Occipital lobe (tissue), 2 donors: Measurements from ENCODE around the gene LHPP. TPM values are rescaled to one million over a fixed set of nuclear protein-coding genes. Genes with fewer than 3 reads are reported as not detected.

ENCODE experiments used
- DNase-seq: peaks from one replicate; lab custom pipeline; 2025; lab: John Stamatoyannopoulos, UW
- total RNA-seq: library from RNA; depleted of rRNA; stranded (reverse); fragments of >200 nt; gene quantifications from one replicate; pipeline ENCODE4 v1.2.3, GENCODE V29; 2014

LHPP gene
- total RNA-seq, 1 donor from 2014 or later, result 9.7 TPM

DNA sequence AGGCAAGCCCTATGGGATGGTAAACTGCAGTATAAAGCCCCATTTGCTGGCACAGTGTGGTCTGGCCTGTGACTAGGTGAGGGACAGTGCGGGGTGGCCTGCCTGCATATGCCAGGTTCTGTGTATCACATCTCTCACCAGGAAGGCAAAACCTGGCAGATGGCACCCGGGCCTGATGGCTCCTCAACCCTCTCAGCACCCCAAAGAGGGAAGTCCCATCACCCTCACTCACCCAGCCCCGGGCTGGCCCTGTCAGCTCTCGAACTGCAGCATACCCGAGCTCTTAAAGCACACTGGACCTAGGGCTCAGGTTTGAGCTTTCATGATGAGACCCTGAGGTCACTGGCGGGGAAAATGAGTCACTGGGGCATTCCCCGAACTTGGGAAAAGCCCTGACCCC, 130.5 kb downstream of the LHPP start:
- DNase-seq, result no peak

DNA sequence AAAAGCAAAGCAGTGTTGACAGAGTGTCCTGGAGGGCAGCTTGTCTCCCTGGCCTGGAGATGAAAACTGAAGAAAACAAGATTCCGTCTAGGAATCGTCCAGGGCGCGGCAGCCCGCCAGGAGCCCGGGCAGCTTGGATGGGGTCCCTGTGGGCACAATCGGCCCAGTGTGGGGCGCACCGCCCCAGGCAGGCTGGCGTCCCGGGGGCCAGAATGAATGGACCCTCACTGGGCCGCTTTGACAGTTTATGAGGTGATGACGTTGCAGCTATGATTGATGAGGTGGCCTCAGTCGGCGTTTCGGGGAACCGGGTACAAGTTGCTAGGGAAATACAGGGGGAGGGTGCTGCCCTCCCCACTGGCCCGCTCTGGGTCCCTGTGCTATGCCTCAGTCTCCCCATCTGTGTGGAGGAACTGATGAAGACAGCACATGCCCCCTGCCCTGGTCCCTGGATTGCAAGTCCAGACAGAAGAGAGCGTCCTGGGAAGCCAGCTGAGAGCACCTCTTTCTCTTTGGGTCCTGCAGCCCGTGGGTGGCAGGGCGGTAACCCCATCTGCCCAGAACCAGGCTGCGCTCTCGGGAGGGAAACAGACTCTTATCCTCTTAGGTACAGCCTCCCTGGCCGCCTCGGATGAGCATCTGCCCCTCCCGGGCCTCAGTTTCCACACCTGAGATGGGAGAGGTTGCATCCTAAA, 131.3 kb downstream of the LHPP start:
- no peak for DNase-seq

DNA sequence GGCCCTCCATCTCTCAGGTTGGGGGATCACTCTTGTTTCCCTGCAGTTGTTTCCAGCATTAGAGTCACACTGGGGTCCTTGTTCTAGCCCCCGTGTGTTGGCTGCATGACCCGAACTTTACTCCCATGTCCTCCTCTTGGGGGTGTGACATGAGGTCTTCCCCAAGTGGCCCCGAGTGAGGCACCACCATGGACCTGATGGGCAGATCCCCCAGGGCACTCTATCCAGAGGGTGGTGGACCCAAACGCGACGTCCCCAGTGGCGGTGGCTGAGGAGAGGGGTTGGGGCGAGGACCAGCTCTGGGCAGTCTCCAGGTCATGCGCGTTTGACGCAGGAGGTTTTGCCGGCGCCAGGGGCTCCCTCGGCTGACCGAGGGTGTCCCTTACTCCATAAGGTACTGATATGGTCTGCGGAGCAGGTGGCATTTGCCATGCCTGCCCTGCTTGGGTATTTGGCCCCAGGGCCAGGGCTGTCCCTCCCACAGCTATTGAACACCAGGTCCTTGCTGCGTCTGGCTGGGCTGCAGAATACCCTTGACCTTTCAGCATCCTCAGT, 131.9 kb downstream of the LHPP start:
- DNase-seq, result no peak

DNA sequence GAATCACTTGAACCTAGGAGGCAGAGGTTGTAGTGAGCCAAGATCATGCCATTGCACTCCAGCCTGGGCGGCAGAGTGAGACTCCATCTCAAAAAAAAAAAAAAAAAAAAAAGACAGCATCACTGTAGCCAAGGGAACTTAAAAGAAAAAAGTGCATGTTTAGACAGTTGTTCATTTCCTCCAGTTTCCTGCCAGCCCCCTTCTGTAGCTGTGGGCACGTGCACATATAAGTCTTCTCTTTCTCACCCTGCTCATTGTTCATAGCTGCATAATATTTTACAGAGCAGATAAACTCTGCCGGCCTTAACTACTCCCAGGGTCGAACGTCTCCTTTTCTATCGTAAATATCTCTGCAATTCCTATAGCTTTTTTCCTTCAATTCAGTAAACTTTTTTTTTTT, 132.6 kb downstream of the LHPP start:
- no peak for DNase-seq

DNA sequence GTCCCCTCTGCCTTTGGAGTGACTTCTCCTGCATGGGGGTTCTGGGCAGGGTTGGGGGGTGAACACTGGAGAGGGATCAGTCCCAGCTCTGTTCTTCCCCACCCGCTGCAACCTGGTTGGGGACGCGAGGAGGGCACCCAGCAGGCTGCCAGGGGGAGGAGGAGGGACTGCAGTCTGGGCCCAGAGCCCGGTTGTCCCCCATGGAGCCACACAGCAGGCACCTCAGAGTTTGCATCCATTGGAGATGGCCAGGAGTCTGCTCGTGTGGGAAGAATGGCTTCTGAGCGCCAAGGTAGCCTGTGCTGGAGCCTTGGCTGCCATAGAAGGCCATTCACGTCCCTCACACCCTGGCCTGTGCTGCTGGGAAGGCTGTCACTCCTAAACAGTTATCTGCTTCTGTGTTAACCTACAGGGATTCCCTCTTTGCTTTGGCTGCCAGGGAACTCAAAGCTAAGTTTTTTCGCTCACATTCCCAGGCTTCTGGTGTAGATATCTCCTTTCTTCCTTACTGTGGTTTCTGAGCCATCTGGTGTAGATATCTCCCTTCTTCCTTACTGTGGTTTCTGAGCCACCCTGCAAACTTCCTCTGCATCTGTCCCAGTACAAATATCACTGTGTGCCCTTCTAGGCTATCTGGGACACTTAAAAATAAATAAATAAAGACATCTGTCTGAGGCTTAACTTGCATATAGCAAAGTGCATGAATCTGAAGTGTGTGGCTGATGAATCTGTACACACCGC, 133.7 kb downstream of the LHPP start:
- DNase-seq, result no peak

DNA sequence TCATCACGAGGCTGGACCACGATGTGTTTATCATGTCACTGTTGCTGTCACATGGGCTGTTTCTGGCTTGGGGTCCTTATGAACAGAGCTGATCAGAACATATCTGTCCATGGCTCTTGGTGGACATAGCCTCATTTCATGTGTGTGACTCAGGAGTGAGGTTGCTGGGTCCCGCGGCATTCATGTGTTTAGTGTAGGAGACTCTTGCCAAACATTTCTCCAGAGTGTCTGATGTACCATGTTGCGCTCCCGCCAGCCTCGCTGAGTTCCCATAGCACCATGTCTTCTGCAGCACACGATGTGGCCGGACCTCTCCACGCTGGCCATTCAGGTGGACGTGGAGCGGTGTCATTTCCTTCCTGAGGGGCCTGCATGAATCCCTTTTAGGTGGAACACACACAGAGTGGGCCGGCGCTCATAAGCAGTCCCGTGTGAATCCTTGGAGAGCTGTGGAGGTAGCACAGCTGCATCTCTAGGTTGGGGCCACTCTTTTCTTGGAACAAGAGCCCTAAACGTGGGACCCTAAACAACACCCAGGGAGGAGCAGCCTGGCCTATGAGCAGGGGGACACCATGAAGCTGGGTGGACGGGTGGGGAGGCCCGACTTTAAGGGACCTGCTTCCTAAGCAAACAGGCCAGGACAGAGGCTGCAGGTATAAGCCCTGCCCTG, 134.6 kb downstream of the LHPP start:
- DNase-seq, result no peak

DNA sequence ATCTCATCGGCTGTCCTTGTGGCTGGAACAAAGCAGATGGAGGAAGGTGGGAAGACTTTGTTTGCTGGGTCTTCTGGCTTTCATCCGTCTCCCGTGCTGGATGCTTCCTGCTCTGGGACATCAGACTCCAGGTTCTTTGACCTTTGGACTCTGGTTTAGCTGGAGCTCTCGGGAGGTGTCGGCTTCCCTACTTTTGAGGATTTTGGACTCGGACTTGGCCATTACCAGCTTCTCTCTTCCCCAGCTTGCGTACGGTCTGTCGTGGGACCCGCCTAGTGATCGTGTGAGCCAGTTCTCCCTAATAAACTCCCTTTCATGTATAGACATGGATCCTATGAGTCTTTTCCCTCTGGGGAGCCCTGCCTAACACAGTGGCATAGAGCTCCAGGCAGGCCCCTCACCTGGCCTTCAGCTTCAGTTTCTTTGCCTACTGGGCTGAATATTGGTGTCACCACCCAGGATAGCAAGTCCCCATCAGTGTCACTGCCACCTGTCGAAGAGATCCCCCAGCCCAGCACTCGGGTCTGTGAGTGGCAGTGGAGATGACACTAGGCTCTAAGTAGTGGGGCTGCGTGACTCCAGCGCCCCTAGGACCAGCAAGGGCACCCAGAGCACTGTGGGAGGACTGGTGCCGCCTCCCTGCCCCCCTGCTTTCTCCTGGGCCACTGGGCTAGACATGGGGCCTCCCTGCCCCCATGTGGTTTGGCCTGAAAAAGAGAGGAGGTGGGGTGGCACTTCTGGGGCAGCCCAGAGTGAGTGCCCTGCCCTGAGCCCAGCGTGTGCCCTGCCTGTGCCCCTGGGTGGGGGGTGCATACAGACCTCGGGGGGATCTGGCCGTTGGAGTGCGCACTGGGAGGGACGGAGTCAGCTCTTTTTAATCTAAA, 135.6 kb downstream of the LHPP start:
- no peak for DNase-seq

DNA sequence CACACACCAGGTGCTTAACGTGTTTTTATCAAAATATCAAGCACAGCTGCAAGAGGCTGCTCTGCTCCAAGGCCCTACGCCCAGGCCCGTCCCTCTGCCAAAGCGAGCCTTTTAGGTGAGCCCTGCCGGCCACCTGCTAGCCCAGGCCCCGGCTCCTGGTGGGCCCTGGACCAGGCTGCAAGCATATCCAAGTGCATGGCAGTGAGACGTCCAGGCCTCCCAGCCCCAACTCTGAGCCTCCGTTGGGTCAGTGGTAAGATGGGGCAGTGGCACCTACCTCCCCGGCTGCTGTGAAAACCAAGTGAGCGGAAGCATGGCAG, 136.2 kb downstream of the LHPP start:
- DNase-seq, result no peak

DNA sequence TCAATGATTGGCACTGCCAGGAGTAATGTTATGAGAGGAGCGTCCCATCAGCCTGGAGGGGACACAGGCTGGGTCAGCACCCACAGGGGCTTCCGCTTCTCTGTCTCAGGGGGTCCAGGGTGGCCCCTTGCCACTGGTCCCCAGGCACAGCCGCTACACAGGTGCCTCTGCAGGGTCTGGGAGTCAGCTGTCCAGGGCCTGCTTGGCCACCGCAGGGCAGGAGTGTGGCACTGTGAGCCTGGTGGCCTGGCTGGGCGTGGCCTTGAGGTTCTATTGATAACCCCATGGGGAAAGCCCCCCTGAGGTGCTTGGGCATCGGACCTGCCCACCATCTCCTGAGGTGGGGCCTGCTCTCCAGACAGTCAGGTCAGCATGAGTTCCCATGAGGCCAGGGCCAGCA, 136.6 kb downstream of the LHPP start:
- DNase-seq, result no peak

DNA sequence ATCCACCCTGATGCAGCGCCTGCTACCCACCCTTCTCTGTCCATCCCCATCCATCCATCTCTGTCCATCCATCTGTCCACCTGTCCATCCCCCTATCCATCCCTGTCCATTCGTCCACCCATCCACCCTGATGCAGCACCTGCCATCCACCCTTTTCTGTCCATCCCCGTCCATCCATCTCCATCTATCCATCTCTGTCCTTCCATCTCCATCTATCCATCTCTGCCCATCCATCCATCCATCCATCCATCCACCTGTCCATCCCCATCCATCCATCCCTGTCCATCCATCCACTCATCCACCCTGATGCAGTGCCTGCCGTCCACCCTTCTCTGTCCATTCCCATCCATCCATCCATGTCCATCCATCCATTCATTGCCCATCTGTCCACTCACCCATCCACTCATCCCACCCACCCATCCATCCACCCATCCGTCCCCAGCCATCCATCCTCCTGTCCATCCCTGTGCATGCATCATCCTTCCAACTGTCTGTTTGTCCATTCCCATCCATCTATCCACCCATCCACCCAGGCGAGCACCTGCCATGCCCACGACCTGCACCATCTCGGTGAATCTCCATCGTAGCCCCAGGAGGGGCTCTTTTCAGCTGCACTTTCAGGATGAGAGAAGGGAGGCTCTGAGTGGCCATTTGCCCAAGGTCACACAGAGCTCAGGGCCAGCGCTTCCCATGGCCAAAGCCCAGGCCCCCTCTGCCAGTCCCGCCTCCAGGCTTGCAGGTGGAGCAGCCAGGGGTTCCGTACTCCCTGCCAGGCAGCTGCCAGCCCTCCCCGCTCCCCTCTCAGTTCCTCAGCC, 137.4 kb downstream of the LHPP start:
- DNase-seq, result no peak

DNA sequence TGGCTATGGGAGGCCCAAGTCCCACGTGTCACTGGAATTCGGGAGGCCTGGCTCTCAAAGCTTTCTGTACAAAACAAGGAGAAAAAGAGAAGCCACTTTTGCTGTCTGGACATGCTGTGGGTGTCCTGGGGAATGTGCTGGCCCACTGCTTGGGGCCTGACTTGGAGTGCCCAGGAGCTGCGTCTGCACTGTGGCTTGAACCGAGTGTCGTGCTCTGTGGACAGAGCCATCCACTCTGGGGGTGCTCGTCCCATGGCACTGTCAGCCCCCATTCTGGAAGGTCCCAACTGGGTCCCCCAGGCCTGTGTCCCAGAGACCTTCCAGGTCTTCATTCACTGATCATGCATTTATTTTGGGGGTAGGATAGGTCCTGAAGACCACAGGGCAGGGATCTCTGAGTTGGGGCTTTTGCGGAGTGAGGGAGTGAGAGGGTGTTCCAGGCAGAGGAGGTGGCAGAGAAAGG, 138.0 kb downstream of the LHPP start:
- no peak for DNase-seq

DNA sequence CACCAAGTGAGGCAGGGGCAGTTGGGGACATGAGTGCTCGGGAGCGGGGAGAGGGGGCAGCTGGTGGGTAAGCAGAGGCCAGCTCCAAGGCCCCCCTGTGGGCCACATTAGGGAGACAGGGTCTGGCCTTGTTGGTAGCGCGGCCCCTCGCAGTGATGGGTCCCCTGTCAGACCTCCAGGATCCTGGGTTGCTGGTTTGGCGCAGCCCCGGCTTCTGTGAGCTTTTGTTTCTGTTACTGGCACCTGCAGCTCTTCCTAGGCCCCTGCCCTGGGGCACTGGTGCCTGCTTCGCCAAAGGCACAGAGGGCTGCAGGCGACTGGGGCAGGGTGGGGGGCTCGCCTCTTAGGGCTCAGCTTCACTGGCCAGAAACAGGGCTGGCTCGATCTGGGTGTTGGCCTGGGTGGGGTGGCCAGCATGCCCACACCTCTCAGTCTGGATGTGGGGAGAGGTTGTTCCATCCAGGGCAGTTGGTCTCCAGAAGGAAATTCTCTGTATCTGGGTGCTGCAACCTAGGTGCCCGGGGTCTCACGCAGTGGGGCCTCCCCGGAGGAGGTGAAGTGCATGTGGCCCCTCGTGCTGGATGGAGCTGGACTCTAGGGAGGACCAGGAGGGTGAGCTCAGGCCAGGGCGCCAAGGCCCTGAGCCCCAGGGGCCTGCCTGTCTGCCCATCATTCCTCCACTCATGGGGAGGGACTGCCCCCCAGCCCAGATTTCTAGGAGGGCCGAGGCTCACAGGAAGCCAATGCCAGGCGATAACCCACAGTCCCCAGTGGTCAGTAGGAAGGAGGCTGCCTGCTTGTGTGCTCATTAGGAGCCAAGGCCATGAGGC, 138.6 kb downstream of the LHPP start:
- DNase-seq, result no peak

DNA sequence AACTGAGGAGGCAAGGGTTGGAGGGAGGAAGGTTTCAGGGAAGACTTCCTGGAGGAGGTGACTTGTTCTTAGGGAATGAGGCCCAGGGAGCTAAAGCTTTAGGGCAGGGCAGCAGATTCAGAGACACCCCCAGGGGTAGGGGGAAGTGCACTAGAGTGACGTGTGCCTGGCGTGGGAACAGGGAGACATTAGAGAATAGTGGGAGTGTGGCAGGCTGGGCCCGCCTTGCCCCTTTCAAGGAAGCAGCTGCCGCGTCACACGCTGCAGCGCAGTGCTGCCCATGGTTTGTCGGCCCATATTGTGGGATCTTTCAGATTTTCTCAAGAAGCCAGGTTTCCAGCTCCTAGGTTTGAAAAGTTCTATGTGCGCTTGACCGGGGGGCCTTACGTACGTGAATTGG, 139.4 kb downstream of the LHPP start:
- DNase-seq, result no peak

DNA sequence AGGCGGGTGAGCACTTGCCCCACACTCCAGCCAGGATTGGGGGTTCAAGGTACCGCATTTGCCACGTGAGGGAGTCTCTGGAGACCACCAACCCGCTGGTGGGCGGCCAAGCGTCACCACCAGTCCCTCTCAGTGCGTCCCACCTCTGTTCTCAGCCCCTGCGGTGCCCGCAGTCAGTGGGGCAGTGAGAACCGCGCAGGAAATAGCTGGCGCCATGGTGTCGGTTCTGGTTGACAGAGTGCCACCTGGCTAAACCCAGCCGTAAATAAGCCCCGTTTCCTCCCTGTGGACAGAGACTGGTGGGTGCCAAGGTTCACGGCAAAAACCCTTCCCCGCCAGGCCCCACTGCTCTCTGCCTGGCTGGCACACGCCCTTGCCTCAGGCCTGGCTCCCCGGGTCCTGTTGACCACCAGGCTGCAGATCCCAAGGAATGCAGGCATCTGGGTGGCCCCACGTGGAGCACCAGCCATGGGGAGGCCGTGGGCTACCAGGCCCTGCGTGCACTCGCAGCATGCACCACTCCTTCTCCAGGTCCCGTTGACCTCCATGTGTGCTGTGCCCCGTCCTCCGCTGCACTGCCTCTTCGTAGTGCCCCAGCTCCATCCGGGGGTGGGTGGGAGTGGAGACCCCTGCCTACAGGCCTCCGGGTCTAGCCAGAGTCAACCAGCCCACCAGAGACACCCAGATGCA, 140.0 kb downstream of the LHPP start:
- DNase-seq, result no peak

DNA sequence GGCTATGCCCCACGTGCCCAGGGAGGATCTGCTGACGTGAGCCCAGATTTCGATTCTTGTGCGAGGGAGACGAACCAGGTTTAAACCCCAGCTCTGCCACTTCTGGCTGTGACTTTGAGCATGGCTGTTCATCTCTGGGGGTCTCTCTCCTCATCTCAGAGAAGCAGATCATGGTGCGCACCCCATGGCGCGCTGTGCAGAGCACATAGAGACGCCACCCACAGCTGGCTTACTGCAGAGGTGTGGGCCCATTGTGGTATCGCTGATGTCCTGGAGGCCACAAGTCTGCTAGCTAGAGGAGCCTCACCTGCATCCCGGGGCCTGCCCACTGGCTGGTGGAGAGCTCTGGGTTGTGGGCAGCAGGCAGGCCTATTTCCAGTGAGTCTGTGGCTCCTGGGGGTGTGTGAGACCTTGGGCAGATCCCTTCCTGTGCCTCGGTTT, 140.5 kb downstream of the LHPP start:
- no peak for DNase-seq

DNA sequence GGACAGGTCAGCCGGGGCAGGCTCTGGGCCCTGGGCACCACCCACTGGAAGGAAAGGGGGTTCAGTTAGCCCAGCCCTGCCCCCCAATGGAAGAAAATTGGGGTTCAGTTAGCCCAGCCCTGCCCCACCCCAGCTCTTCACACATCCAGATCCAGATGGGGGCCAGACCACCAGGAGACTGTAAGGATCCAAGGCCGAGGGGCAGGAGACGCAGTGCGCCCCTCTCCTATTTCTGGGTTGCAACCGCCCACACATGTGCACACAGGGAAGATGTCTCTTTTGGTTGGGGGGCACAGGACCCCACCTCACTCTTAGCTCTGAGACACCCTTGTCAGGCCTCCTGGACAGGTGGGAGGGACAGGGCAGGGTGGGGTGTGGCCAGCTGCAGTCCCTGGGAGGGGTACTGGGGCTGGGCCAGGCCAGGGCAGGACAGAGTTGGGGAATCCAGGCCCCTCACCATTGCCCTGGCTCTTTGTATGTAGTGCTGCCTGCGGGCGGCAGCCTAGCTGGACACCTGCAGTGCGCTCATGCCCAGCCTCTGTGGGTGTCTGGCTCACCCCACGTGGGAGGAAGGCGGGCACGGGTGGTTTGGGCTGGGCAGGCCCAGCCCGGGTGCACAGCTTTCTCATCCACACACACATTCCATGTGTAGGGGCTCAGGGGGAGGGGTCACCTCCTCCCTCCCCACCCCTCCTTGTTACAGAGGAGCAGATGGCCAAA, 141.2 kb downstream of the LHPP start:
- no peak for DNase-seq

DNA sequence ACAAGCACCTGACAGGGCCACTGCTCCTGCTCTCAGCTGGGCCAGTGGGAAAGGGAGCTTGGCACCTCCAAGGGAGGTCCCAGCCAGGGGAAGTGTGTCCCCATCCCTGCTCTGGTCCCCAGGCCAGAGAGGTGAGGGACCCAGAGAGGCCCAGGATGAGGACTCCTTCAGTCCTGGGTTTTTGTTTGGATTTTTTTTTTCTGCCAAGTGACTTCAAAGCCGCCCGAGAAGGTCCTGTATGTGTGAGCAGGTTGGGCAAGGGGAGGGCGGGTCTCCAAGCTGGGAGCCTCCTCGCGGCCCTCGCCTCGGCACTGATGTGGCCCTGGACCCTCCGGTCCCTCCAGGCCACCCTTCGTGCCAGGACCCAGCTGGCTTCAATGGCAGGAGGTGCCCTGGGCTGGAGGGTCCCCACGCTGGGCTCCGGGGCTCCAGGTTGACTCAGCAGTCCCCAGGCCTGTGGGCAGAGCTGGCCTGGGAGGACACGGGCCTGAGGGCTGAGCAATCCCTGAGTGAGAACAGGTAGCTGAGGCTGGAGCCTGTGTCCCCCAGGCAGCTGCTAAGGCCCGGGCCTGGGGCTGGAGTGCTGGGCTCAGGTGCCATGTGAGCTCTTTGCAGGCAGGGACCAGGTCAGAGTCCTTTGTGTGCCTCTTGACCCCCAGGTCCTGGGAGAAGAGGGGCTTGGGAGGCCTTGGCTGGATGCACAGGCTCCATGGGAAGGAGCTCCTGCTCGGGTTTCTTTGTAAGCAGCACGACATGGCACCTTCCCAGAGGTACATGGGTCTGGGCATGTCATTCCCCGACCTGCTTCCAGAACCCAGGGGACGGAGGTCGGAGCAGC, 142.0 kb downstream of the LHPP start:
- no peak for DNase-seq
